AG10803 (cell line): Measurements from ENCODE around the gene DNAJB7.
"Not testable (repeated sequence)": the region's sequence is repeated elsewhere in the genome, so short reads cannot be mapped to it uniquely, and the experiment has no call there.

Experiments used
- DNase-seq: peaks from one replicate; pipeline ENCODE4 v3.0.0; 2010; ENCODE audit warnings: low read depth
- H3K4me3 ChIP-seq: 2 replicates; pipeline ENCODE4 v1.5.1; 2011; ENCODE audit warnings: mild to moderate bottlenecking, low read length, control low read depth
- CTCF ChIP-seq: conservative IDR thresholded peaks from 2 replicates; pipeline ENCODE4 v1.5.1; 2011; ENCODE audit warnings: mild to moderate bottlenecking, low read length, control low read depth, inconsistent platforms

Gene DNAJB7

GRCh38 chr22:40878922-40879321 is 17.0 kb upstream of the DNAJB7 start:
- TF ChIP-seq CTCF = no peak

GRCh38 chr22:40877488-40877887 is 15.6 kb upstream of the DNAJB7 start:
- TF ChIP-seq CTCF = no peak
- no peak for DNase-seq
- H3K4me3 ChIP-seq = no peak overlapping the region

More at GRCh38 chr22:40878922-40879321, 17.0 kb upstream of the DNAJB7 start:
- no peak overlapping the region for H3K4me3 ChIP-seq
- no peak for DNase-seq

DNA sequence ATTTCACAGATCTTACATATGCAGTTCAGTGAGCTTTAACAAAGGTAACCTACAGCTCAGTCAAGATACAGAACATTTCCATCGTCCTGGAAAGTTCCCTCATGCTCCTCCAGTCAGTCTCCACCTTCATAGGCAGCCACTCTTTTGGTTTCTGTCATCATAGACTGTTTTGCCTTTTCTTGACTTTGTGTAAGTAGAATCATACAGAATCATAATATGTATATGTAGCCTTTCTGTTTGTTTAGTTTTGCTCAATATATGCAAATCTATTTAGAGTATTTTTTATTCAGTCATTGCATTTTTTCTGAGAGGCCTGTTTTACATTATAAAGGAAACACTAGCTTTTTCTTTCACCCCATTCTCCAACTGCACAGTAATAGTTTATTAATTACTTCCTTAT is 15.0 kb upstream of the DNAJB7 start:
- no peak overlapping the region for H3K4me3 ChIP-seq
- no peak for DNase-seq
- TF ChIP-seq CTCF = no peak

DNA sequence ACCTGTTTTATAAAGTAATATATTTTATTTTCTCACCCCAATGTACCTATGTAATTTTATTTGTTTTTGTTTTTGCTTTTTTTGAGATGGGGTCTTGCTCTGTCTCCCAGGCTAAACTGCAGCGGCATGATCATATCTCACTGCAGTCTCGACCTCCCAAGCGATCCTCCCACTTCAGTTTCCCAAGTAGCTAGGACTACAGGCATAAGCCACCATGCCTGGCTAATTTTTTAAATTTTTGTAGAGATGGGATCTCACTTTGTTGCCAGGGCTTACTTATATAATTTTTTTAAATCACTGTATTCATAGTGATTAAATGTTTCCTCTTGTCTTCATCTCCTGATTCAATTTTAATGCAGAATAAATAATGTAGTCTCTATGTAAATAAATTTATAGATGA is 13.2 kb upstream of the DNAJB7 start:
- H3K4me3 ChIP-seq = no peak overlapping the region
- no peak for DNase-seq
- no peak for TF ChIP-seq CTCF

DNA sequence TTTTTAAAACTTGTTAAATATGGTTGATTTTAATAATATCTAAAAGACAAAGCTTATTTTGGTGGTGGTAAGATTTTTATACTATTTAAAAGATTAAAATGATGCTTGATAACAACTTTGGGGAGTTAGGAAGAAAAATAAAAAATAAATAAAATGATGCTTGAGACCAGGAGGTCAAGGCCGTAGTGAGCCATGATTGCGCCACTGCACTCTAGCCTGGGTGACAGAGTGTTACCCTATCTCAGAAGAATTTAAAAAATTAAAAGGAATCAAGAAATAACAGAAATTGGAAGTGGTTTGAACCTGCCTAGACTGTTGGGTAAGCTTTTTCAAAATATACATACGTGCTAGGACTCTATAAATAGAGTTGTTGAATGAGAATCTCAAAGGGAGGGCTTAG is 12.1 kb upstream of the DNAJB7 start:
- no peak for DNase-seq
- H3K4me3 ChIP-seq = no peak overlapping the region
- TF ChIP-seq CTCF = no peak

DNA sequence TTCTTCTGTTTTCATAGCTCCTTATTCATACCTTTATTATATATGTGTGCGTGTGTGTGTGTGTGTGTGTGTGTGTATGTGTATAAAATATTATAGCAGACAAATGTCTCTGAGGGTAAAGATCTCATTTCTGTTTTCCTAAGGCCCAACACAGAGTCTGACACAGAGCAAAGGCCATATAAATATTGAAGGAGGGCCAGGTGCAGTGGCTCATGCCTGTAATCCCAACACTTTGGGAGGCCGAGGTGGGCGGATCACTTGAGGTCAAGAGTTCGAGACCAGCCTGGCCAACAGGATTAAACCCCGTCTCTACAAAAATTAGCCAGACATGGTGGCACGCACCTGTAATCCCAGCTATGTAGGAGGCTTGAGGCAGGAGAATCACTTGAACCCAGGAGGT is 6.5 kb upstream of the DNAJB7 start:
- not testable (repeated sequence) for DNase-seq, H3K4me3 ChIP-seq

- no peak overlapping the region for H3K4me3 ChIP-seq
- DNase-seq = no peak
- no peak for TF ChIP-seq CTCF
These were observed 5.2 kb upstream of the DNAJB7 start for GRCh38 chr22:40867109-40867508.

- TF ChIP-seq CTCF = no peak
- H3K4me3 ChIP-seq = no peak overlapping the region
- no peak for DNase-seq
These were observed 624 bp upstream of the DNAJB7 start for GRCh38 chr22:40862537-40862936.
